OCI-LY1 (cell line): ENCODE data around the gene MYO5B.

Experiments used
- H2AFZ ChIP-seq: fragments of 200-600 bp; sonication (generic), shearing (Covaris generic); 2 replicates; pipeline ENCODE4 v1.6.0; 2014; ENCODE audit warnings: antibody characterized with exemption, mild to moderate bottlenecking, low read length
- H3F3A ChIP-seq: fragments of 200-600 bp; sonication (generic), shearing (Covaris generic); 2 replicates; pipeline ENCODE4 v1.6.0; 2014; ENCODE audit warnings: mild to moderate bottlenecking, antibody characterized with exemption, low read length, moderate library complexity; ENCODE audit not compliant: insufficient read depth
- H3K27ac ChIP-seq: fragments of 200-600 bp; sonication (generic); 2 replicates; pipeline ENCODE4 v1.5.1; 2014; ENCODE audit warnings: low read length, mixed run types, mild to moderate bottlenecking, low read depth; ENCODE audit not compliant: poor library complexity, severe bottlenecking
- H3K27me3 ChIP-seq: fragments of 200-600 bp; sonication (generic); 2 replicates; pipeline ENCODE4 v1.6.0; 2014; ENCODE audit warnings: antibody characterized with exemption, mild to moderate bottlenecking, low read length, moderate library complexity; ENCODE audit not compliant: insufficient read depth
- H3K36me3 ChIP-seq: fragments of 200-600 bp; sonication (generic); 2 replicates; pipeline ENCODE4 v1.6.1; 2014; ENCODE audit warnings: mild to moderate bottlenecking, antibody characterized with exemption, low read length, moderate library complexity, mixed read lengths; ENCODE audit not compliant: insufficient read depth
- H3K4me1 ChIP-seq: fragments of 200-600 bp; sonication (generic); 2 replicates; pipeline ENCODE4 v1.5.1; 2014; ENCODE audit warnings: mild to moderate bottlenecking, low read length, moderate library complexity; ENCODE audit not compliant: insufficient read depth, severe bottlenecking
- H3K4me2 ChIP-seq: fragments of 200-600 bp; sonication (generic), shearing (Covaris generic); 2 replicates; pipeline ENCODE4 v1.6.1; 2014; ENCODE audit warnings: low read length
- H3K4me3 ChIP-seq: fragments of 200-600 bp; sonication (generic); 2 replicates; pipeline ENCODE4 v1.5.1; 2014; ENCODE audit warnings: low read length, low read depth, mild to moderate bottlenecking, mixed read lengths; ENCODE audit not compliant: poor library complexity, severe bottlenecking
- H3K79me2 ChIP-seq: fragments of 200-600 bp; shearing (Covaris generic); 2 replicates; pipeline ENCODE4 v1.6.1; 2016; ENCODE audit warnings: mixed run types, low read length, mixed read lengths; ENCODE audit not compliant: insufficient read depth
- H3K9ac ChIP-seq: fragments of 200-600 bp; sonication (generic), shearing (Covaris generic); 2 replicates; pipeline ENCODE4 v1.6.1; 2014; ENCODE audit warnings: mild to moderate bottlenecking, low read length, mixed read lengths
- H3K9me2 ChIP-seq: fragments of 200-600 bp; sonication (generic), shearing (Covaris generic); 2 replicates; pipeline ENCODE4 v1.6.1; 2014; ENCODE audit warnings: low read depth, mild to moderate bottlenecking, low read length, mixed read lengths
- H3K9me3 ChIP-seq: fragments of 200-600 bp; shearing (Covaris generic); 2 replicates; pipeline ENCODE4 v1.6.1; 2014; ENCODE audit warnings: low read length, mixed read lengths
- H4K20me1 ChIP-seq: fragments of 200-600 bp; sonication (generic), shearing (Covaris generic); 2 replicates; pipeline ENCODE4 v1.6.0; 2016; ENCODE audit warnings: mild to moderate bottlenecking, low read length; ENCODE audit not compliant: insufficient read depth
- CTCF ChIP-seq: fragments of 200-600 bp; sonication (generic), shearing (Covaris generic); IDR thresholded peaks from 2 replicates; pipeline ENCODE4 v1.5.1; 2017; ENCODE audit warnings: mild to moderate bottlenecking, antibody characterized with exemption, low read length, moderate library complexity, mixed read lengths
- EZH2 ChIP-seq: fragments of 200-600 bp; sonication (generic), shearing (Covaris generic); IDR thresholded peaks from 2 replicates; pipeline ENCODE4 v1.8.0; 2017; ENCODE audit warnings: borderline replicate concordance, mixed run types, mild to moderate bottlenecking, antibody characterized with exemption, low read length, moderate library complexity, mixed read lengths

MYO5B gene

GRCh38 chr18:50186385-50186784 lies 8.6 kb downstream of the MYO5B start:
- no peaks in the 10 kb centered on the region for H3K79me2 ChIP-seq
- no peaks in the 10 kb centered on the region for H3K4me1 ChIP-seq
- H3K9me2 ChIP-seq = no peaks in the 10 kb centered on the region
- H3K9me3 ChIP-seq = no peaks in the 10 kb centered on the region
- H2AFZ ChIP-seq = no peak overlapping the region
- H4K20me1 ChIP-seq = no peaks in the 10 kb centered on the region
- no peaks in the 10 kb centered on the region for H3K36me3 ChIP-seq
- TF ChIP-seq CTCF (no peak), EZH2 (no peak)
- no peak overlapping the region for H3K9ac ChIP-seq
- H3K4me3 ChIP-seq = no peak overlapping the region
- no peak overlapping the region for H3K4me2 ChIP-seq
- 0 out of 2 replicates have a peak, but pooled peaks cover 4% of the 10 kb centered on the region for H3K27me3 ChIP-seq
- H3K27ac ChIP-seq = no peak overlapping the region
- no peaks in the 10 kb centered on the region for H3F3A ChIP-seq

- Histone ChIP-seq H3K27ac (no peak overlapping the region), H3K9me2 (no peaks in the 10 kb centered on the region), H3K36me3 (no peaks in the 10 kb centered on the region), H3K4me3 (no peak overlapping the region), H3K4me1 (no peaks in the 10 kb centered on the region), H3K9ac (no peak overlapping the region), H3K27me3 (no peaks in the 10 kb centered on the region), H3K9me3 (no peaks in the 10 kb centered on the region), H3K79me2 (no peaks in the 10 kb centered on the region), H4K20me1 (no peaks in the 10 kb centered on the region), H3F3A (no peaks in the 10 kb centered on the region), H2AFZ (no peak overlapping the region), H3K4me2 (no peak overlapping the region)
- no peak for TF ChIP-seq EZH2
- no peak for TF ChIP-seq CTCF
Observed at GRCh38 chr18:50183556-50183955, 11.4 kb downstream of the MYO5B start.

GRCh38 chr18:50182511-50182910 lies 12.4 kb downstream of the MYO5B start:
- H3F3A ChIP-seq = no peaks in the 10 kb centered on the region
- H2AFZ ChIP-seq = no peak overlapping the region
- H3K27me3 ChIP-seq = no peaks in the 10 kb centered on the region
- no peak overlapping the region for H3K4me2 ChIP-seq
- H3K4me3 ChIP-seq = no peak overlapping the region
- H3K9ac ChIP-seq = no peak overlapping the region
- no peaks in the 10 kb centered on the region for H3K36me3 ChIP-seq
- no peaks in the 10 kb centered on the region for H4K20me1 ChIP-seq
- TF ChIP-seq EZH2 (no peak), CTCF (no peak)
- H3K4me1 ChIP-seq = no peaks in the 10 kb centered on the region
- H3K27ac ChIP-seq = no peak overlapping the region
- no peaks in the 10 kb centered on the region for H3K9me3 ChIP-seq
- no peaks in the 10 kb centered on the region for H3K9me2 ChIP-seq
- H3K79me2 ChIP-seq = no peaks in the 10 kb centered on the region
